ENCODE data around the gene DPP10.

The DPP10 gene

GRCh38 chr2:115825912-115826311 lies 1383.5 kb downstream of the DPP10 start:
- no peak for DNase-seq

DNA sequence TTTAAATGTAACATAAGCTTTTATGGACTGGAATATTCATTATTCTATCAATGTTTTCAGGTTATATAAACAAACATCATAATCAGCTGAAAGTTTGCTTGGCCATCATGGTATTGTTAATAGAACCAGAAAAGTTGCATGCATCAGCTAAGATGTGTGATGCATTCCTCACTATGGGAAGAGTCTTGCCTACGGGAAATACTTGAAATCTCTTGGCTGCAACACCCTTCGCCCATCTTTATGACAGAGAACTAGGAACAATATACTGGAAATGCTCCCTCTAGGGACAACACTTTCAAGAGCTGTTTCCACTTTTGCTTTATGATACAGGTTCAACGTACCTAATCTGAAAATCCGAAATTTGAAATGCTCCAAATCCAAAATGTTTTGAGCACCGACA lies 1390.8 kb downstream of the DPP10 start:
- no peak for DNase-seq

DNA sequence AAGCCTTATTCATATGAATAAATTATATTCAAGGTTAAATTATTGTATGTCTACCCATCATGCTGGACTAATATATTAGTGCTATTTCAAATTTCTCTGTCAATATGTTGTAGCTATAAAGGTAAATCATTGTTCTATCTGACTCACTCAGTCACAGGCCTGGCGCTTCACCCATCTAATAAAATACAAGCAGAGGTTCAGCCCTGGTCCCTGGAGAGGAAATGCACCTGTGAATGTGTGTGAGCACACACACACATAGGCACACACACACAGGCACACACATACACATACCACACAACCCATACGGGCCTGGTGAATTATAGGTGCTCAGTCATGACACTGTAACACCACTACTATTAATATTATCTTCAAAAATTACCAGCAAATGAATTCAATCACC lies 1396.1 kb downstream of the DPP10 start:
- DNase-seq, result no peak

DNA sequence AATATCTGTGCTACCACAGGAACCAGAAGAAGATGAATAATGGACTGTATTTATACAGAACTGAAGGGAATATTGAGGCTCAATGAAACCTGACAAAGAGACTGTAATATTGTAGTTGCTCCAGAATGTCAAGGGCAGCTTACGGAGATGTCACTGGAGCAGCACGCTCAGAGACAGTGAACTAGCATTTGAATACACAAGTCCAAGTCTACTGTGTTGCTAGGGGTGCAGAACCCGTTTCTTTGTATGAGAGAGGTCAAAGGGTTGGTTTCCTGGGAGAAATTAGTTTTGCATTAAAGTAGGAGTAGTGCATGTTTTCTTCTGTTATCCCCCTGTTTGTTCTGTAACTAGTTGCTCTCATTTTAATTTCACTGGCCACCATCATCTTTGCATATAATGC lies 1399.9 kb downstream of the DPP10 start:
- no peak for DNase-seq

GRCh38 chr2:115848192-115848591 lies 1405.8 kb downstream of the DPP10 start:
- no peak for DNase-seq

DNA sequence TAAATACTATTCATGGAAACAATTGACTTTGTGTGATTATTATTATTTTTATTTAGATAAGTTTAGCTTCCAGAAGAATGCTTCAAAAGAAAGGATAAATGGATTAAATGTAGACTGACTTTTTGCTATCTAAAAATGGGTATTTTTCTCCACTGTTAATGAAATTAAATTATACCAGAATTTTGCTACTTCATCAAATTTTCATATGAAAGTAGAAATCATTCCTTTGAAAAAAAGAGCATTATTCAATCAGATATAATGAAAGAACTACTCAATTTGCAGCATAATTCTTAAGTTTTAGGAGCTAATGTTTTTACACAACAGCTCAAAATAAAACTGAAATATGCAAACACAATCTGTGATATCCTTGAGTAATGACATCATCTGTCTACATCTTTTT lies 1424.6 kb downstream of the DPP10 start:
- DNase-seq, result no peak

DNA sequence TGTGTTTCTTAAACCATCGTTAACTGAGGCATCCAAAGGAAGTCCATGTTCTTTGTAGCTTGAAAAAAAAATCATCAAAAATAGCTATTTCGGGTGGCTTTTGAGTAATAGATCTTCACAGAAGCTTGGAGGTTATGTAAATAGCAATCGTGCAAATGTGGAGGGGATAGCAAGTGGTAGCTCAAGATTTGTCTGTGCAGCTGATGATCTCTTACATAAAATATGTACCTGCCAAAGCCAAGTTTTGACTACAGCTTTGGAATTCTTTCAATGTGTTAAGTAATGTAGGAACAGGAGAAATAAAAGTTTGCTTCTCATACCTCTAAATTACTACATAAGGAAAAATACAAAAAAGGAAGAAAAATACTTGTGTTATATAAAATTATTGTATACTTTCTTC lies 1432.0 kb downstream of the DPP10 start:
- DNase-seq, result no peak

DNA sequence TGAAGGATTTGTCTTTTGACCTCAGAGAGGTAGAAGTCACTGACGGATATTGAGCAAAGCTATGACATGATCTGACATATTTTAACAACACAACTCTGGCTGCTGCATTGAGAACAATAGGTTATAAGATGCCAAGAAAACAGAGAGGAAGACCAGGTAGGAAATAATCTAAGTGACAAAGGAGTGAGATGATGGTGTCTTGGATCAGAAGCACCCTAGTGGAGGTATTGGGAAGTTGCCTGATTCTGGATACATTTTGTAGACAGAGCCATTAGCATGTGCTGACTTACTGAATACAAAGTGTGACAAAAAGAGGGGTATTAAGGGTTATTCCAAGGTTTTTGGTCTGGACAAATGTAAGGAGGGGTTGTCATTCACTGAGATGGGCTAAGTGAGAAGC lies 1438.1 kb downstream of the DPP10 start:
- DNase-seq, result no peak

GRCh38 chr2:115887209-115887776 lies 1444.9 kb downstream of the DPP10 start:
- no peak for DNase-seq
